Upper lobe of left lung (tissue), 6 donors: ENCODE data around the gene ADORA1. TPM values are rescaled to one million over a fixed set of nuclear protein-coding genes. Genes with fewer than 3 reads are reported as not detected.

Experiments used
- ATAC-seq, 2 donors: fragments of 200-7000 bp; cut with Tn5 transposase; one replicate each; pipeline ENCODE4 v1.9.1; 2022; ENCODE audit warnings: mild to moderate bottlenecking in 2 of 2, moderate library complexity in 2 of 2; ENCODE audit not compliant: low FRiP score in 2 of 2
- DNase-seq, 2 donors: peaks; one replicate each; pipeline ENCODE4 v3.0.0-alpha.2; 2019 to 2020
- H3K27ac ChIP-seq, 4 donors: fragments of 200-600 bp; sonication (generic); one replicate each; pipeline ENCODE4 v1.5.1; 2016 to 2019
- H3K27me3 ChIP-seq, 4 donors: fragments of 200-600 bp; sonication (generic); one replicate each; pipeline ENCODE4 v1.5.1; 2017 to 2019
- H3K36me3 ChIP-seq, 4 donors: fragments of 200-600 bp; sonication (generic); one replicate each; pipeline ENCODE4 v1.5.1; 2016 to 2019
- H3K4me1 ChIP-seq, 4 donors: fragments of 200-600 bp; sonication (generic); one replicate each; pipeline ENCODE4 v1.5.1; 2018 to 2019
- H3K4me3 ChIP-seq, 4 donors: fragments of 200-600 bp; sonication (generic); one replicate each; pipeline ENCODE4 v1.5.1; 2017 to 2019; ENCODE audit warnings: mild to moderate bottlenecking in 2 of 4, moderate library complexity in 1 of 4
- H3K9me3 ChIP-seq, 4 donors: fragments of 200-600 bp; sonication (generic); one replicate each; pipeline ENCODE4 v1.5.1; 2018 to 2019
- EP300 ChIP-seq, 4 donors: sonication (generic); formaldehyde crosslinking; IDR thresholded peaks; one replicate each; pipeline ENCODE4 v1.5.1; 2017; ENCODE audit warnings: antibody characterized with exemption in 4 of 4, control low read depth in 2 of 4
- POLR2A ChIP-seq, 4 donors: fragments of 450-650 bp; IDR thresholded peaks; one replicate each; pipeline ENCODE4 v1.5.1; 2016 to 2017; ENCODE audit warnings: antibody characterized with exemption in 4 of 4, mild to moderate bottlenecking in 2 of 4
- POLR2AphosphoS5 ChIP-seq, 2 donors: sonication (generic); formaldehyde crosslinking; IDR thresholded peaks; one replicate each; pipeline ENCODE4 v1.5.1; 2017; ENCODE audit warnings: antibody characterized with exemption in 2 of 2
- WGBS, 2 donors: methylation state at CpG; one replicate each; pipeline ENCODE4 v1.1.5; 2017 to 2018; 5-methylcytosine and 5-hydroxymethylcytosine counted together
- total RNA-seq, 6 donors: library from RNA; depleted of rRNA in 4 of 6; stranded (reverse); fragments of >200 nt in 4 of 6; gene quantifications; one replicate each; pipeline versions ENCODE4 v1.1.0 to v1.2.1, GENCODE V29; 2016 to 2021
- TF ChIP-seq, protein P1 (sequence below), 6 experiments: fragments of 450-650 bp in 4 of 6; fragments of 200-600 bp in 2 of 6; sonication (generic) in 2 of 6; IDR thresholded peaks; one replicate each; pipeline ENCODE4 v1.5.1; 2016 to 2019; ENCODE audit warnings: antibody characterized with exemption in 6 of 6
- donor health status: DM: no; HTN: no; CAD: no; lungs with moderate emphysema.
- donor health status: DM: no; HTN: yes; CAD: no; lungs with severe emphysema.

Gene ADORA1
- total RNA-seq, 6 donors from 2014 or later, result 0.20 to 5.4 (median 3.1) TPM

DNA sequence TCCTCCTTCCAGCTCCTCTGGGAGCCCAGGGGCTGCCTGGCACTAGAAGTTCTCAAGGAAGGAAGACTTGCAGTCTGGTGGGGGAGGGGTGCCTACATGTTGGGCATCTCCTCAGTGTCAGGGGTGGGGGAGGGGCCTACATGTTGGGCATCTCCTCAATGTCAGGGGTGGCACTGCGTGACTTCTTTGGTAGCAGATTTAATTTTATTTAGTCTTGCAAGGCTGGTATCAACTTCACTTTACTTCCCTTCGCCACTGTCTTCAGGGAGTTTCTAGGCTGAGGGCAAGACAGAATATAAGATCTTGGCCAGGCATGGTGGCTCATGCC, 18.5 kb downstream of the ADORA1 start:
- Histone ChIP-seq H3K27ac (no peak overlapping the region), H3K4me3 (no peak overlapping the region), H3K27me3 (no peaks in the 10 kb centered on the region), H3K4me1 (no peaks in the 10 kb centered on the region), H3K9me3 (no peaks in the 10 kb centered on the region), H3K36me3 (no peaks in the 10 kb centered on the region)
- TF ChIP-seq, protein P1, sequence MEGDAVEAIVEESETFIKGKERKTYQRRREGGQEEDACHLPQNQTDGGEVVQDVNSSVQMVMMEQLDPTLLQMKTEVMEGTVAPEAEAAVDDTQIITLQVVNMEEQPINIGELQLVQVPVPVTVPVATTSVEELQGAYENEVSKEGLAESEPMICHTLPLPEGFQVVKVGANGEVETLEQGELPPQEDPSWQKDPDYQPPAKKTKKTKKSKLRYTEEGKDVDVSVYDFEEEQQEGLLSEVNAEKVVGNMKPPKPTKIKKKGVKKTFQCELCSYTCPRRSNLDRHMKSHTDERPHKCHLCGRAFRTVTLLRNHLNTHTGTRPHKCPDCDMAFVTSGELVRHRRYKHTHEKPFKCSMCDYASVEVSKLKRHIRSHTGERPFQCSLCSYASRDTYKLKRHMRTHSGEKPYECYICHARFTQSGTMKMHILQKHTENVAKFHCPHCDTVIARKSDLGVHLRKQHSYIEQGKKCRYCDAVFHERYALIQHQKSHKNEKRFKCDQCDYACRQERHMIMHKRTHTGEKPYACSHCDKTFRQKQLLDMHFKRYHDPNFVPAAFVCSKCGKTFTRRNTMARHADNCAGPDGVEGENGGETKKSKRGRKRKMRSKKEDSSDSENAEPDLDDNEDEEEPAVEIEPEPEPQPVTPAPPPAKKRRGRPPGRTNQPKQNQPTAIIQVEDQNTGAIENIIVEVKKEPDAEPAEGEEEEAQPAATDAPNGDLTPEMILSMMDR (IDR thresholded peaks at IDR 0.05), result no peak
- TF ChIP-seq POLR2AphosphoS5 (IDR thresholded peaks at IDR 0.05) (no peak), POLR2A (IDR thresholded peaks at IDR 0.05) (no peak), EP300 (IDR thresholded peaks at IDR 0.05) (no peak)
- DNase-seq (no peak), ATAC-seq (no peak)
- 92 to 100% methylated on average over 2 of the region's 2 CpGs for WGBS, 2 donors

DNA sequence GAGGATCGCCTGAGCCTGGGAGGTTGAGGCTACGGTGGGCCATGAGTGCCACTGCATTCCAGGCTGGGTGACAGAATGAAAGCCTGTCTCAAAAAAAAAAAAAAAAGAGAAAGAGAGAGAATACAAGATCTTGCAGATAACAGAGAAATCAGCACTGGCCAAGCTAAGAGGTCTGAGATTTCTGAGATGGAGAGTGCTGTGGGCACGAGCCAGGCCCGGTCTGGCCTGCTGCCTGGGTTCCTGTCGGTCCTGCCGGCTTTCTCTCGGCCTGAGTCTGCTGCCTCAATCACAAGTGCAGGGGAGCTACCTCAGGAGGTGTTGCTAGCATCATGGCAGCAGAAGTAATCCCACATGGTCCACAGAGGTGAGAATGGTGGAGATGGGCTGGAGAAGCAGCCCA, 19.0 kb downstream of the ADORA1 start:
- DNase-seq (peak in 1 of 2 donors; percentile 43), ATAC-seq (no peak)
- no peaks in the 10 kb centered on the region for H3K9me3 ChIP-seq
- 80 to 98% methylated on average over 7 of the region's 7 CpGs for WGBS, 2 donors
- H3K36me3 ChIP-seq, result no peaks in the 10 kb centered on the region
- no peaks in the 10 kb centered on the region for H3K4me1 ChIP-seq
- H3K27me3 ChIP-seq, result no peaks in the 10 kb centered on the region
- TF ChIP-seq POLR2AphosphoS5 (IDR thresholded peaks at IDR 0.05), result no peak
- no peak overlapping the region for H3K27ac ChIP-seq
- no peak overlapping the region for H3K4me3 ChIP-seq

DNA sequence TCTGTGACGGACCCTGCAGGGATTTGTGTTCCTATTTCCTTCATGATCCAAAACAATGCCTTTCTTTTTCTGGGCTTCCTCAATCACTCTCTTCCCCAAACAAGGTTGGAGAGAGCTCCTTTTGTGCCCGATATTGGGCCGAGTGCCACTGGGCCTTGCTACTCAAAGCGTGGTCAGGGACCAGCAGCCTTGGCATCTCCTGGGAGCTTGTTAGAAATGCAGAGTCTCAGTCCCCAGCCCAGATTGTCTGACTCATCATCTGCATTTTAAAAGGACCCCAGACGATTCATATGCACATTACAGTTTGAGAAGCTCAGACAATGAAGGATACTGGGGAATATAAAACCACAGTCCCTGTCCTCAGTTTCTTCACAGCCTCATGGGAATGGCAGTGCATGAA, 19.9 kb downstream of the ADORA1 start:
- DNase-seq (no peak), ATAC-seq (no peak)
- H3K9me3 ChIP-seq, result no peaks in the 10 kb centered on the region
- no peaks in the 10 kb centered on the region for H3K27me3 ChIP-seq
- WGBS, 2 donors, result 88 to 92% methylated on average over 5 of the region's 5 CpGs
- H3K4me1 ChIP-seq, result no peaks in the 10 kb centered on the region
- TF ChIP-seq, protein P1 (IDR thresholded peaks at IDR 0.05), result no peak
- no peak for TF ChIP-seq EP300 (IDR thresholded peaks at IDR 0.05)
- no peak for TF ChIP-seq POLR2AphosphoS5 (IDR thresholded peaks at IDR 0.05)
- no peak for TF ChIP-seq POLR2A (IDR thresholded peaks at IDR 0.05)
- no peak overlapping the region for H3K4me3 ChIP-seq
- no peaks in the 10 kb centered on the region for H3K36me3 ChIP-seq
- H3K27ac ChIP-seq, result no peak overlapping the region

DNA sequence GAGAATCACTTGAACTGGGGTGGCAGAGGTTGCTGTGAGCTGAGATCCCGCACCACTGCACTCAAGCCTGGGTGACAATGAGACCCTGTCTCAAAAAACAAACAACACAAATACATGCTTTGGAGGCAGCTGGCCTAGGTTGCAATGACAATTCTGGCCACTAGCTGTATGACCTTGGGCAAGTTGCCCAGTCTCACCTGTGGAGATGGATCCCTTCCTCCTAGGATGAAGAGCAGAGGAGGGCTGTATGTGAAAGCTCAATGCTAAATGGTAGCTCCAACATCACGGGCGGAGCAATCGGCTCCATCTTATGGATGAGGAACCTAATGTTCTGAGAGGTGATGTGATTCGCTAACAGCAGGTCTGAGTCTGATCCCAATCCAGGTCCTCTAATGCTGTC, 20.6 kb downstream of the ADORA1 start:
- WGBS, 2 donors, result 89 to 91% methylated on average over 4 to 5 of the region's 5 CpGs
- H3K9me3 ChIP-seq, result no peaks in the 10 kb centered on the region
- no peaks in the 10 kb centered on the region for H3K27me3 ChIP-seq
- H3K4me3 ChIP-seq, result no peak overlapping the region
- H3K27ac ChIP-seq, result no peak overlapping the region
- ATAC-seq (no peak), DNase-seq (no peak)
- TF ChIP-seq, protein P1 (IDR thresholded peaks at IDR 0.05), result peak in 4 of 6 experiments; percentile 12 to 47 (median 19)
- TF ChIP-seq EP300 (IDR thresholded peaks at IDR 0.05), result no peak
- no peaks in the 10 kb centered on the region for H3K36me3 ChIP-seq
- peaks cover 0 to 2% (median under 1%) of the 10 kb centered on the region in 4 donors for H3K4me1 ChIP-seq

DNA sequence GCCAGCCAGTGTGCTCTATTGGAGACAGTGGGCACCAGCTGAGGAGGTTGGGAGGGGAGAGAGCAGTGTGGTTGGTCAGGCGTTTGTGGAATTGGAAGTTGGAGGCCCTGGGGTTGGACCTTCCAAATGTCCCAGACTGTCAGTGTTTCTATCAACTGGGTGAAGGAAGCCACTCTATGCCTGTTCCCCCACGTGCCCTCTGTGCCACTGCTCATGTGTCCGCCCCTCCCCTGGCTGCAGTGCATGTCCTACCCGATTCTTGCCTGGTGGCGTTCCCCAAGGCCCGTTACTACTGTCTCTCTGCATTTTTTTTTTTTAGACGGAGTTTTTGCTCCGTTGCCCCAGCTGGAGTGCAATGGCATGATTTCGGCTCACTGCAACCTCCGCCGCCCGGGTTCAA, 21.1 kb downstream of the ADORA1 start:
- H3K4me3 ChIP-seq, result no peak overlapping the region
- no peak for DNase-seq
- no peaks in the 10 kb centered on the region for H3K27me3 ChIP-seq
- peaks cover 1 to 6% (median 4%) of the 10 kb centered on the region in 4 donors for H3K4me1 ChIP-seq
- TF ChIP-seq EP300 (IDR thresholded peaks at IDR 0.05), result no peak
- TF ChIP-seq, protein P1 (IDR thresholded peaks at IDR 0.05), result no peak
- no peak for TF ChIP-seq POLR2AphosphoS5 (IDR thresholded peaks at IDR 0.05)
- TF ChIP-seq POLR2A (IDR thresholded peaks at IDR 0.05), result no peak
- WGBS, 2 donors, result 90 to 94% methylated on average over 12 of the region's 12 CpGs
- no peak overlapping the region for H3K27ac ChIP-seq
- ATAC-seq, result no peak
- H3K36me3 ChIP-seq, result no peaks in the 10 kb centered on the region
- H3K9me3 ChIP-seq, result no peaks in the 10 kb centered on the region
